Suprapubic skin (tissue), 4 donors: ENCODE results near the gene MYL11.

Experiments used
- CTCF ChIP-seq, 2 donors: fragments of 200-600 bp in 1 of 2; fragments of 450-650 bp in 1 of 2; sonication (generic) in 1 of 2; IDR thresholded peaks; one replicate each; pipeline ENCODE4 v1.5.1; 2016 to 2019; ENCODE audit warnings: antibody characterized with exemption in 2 of 2, mild to moderate bottlenecking in 1 of 2, moderate library complexity in 1 of 2
- EP300 ChIP-seq: sonication (generic); formaldehyde crosslinking; IDR thresholded peaks from one replicate; pipeline ENCODE4 v1.6.1; 2017; ENCODE audit warnings: antibody characterized with exemption
- POLR2A ChIP-seq, 2 donors: fragments of 450-650 bp; IDR thresholded peaks; one replicate each; pipeline ENCODE4 v1.6.1; 2017; ENCODE audit warnings: antibody characterized with exemption in 2 of 2, mild to moderate bottlenecking in 2 of 2, moderate library complexity in 2 of 2
- POLR2AphosphoS5 ChIP-seq, 3 donors: sonication (generic); formaldehyde crosslinking; IDR thresholded peaks; one replicate each; pipeline ENCODE4 v1.6.1; 2017; ENCODE audit warnings: antibody characterized with exemption in 3 of 3

GRCh38 chr16:30395992-30396585 lies 21.5 kb downstream of the MYL11 start:
- TF ChIP-seq POLR2AphosphoS5 (IDR thresholded peaks at IDR 0.05), result no peak
- no peak for TF ChIP-seq CTCF (IDR thresholded peaks at IDR 0.05)
- no peak for TF ChIP-seq POLR2A (IDR thresholded peaks at IDR 0.05)
- TF ChIP-seq EP300, result no peak
